Limb (tissue), 2 donors: ENCODE measurements around the gene SLC12A7.
A peak's percentile ranks its signal among the peaks of the same experiment; 100 is the strongest.

Experiments used
- DNase-seq, 2 donors: peaks; one replicate each; pipeline ENCODE4 v3.0.0-alpha.2; 2016; ENCODE audit errors: extremely low spot score in 2 of 2

Gene SLC12A7

GRCh38 chr5:1141834-1142233 is 30.0 kb upstream of the SLC12A7 start:
- DNase-seq = no peak

DNA sequence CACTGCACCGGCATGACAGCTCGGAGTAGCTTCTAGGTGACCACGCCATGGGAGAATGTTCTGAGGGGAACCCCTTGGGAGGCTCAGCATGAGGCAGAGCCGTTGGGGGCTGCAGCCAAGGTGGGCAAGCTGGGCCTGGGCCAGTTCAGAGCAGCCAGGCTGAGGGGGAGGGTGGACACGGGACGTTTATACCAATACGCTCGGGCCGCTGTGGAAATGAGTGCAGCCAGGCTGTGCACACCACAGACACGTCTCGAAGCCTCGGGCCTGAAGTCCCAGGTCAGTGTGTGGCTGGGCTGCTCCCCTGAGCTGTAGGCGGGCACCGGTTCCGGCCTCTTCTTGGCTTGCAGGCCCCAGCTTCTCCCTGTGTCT is 28.9 kb upstream of the SLC12A7 start:
- DNase-seq = no peak

GRCh38 chr5:1140171-1140817 is 28.4 kb upstream of the SLC12A7 start:
- DNase-seq = peak in 1 of 2 donors; percentile 79

GRCh38 chr5:1139331-1140170 is 27.7 kb upstream of the SLC12A7 start:
- DNase-seq = no peak

GRCh38 chr5:1138445-1139245 is 26.8 kb upstream of the SLC12A7 start:
- DNase-seq = no peak

DNA sequence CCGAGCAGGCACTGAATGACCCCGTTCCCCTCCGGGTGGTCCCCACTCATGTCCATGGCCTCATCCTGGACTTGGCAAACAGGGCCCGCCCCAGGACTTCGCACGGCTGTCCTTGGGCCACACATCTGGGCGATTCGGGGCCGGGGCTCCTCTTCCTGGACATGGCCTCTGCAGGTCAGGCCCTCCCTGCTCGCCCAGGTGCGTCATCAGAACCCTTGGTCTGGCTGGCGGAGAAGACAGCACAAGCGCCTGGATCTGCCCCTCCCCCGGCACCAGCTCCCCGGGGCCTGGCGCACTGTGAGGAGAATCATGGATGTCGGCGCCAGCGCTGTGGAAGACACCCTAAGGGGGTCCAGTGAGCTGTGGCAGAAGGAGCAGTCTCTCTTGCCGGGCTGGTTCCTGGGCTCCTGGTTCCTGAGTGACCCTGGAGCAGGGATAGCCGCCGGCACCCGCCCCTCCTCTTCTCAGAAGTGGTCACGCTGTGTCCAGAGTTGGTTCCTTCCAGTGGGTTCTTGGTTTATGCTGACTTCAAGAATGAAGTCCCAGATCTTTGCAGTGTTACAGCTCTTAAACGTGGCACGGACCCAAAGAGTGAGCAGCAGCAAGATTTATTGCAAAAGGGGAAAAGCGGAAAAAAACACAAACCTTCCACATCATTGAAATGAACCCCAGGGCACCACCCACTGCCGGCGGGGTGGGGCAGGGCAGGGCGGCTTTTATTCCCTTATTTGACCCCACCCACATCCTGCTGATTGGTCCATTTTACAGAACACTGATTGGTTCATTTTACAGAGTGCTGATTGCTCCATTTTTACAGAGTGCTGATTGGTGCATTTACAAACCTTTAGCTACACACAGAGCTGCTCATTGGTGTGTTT is 25.9 kb upstream of the SLC12A7 start:
- no peak for DNase-seq

DNA sequence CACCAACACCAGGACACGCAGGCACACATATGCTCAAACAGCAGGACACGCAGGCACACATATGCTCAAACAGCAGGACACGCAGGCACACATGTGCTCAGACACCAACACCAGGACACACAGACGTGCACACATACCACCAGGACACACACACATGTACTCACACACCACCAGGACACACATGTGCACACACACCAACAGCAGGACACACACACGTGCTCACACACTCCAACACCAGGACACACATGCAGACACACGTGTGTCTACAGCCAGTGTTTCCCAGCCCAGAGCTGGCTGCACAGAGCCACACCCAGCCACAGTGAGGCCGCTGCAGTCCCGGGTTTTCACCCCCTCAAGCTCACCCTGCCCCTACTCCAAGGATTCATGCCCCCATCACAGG is 25.0 kb upstream of the SLC12A7 start:
- DNase-seq = no peak

DNA sequence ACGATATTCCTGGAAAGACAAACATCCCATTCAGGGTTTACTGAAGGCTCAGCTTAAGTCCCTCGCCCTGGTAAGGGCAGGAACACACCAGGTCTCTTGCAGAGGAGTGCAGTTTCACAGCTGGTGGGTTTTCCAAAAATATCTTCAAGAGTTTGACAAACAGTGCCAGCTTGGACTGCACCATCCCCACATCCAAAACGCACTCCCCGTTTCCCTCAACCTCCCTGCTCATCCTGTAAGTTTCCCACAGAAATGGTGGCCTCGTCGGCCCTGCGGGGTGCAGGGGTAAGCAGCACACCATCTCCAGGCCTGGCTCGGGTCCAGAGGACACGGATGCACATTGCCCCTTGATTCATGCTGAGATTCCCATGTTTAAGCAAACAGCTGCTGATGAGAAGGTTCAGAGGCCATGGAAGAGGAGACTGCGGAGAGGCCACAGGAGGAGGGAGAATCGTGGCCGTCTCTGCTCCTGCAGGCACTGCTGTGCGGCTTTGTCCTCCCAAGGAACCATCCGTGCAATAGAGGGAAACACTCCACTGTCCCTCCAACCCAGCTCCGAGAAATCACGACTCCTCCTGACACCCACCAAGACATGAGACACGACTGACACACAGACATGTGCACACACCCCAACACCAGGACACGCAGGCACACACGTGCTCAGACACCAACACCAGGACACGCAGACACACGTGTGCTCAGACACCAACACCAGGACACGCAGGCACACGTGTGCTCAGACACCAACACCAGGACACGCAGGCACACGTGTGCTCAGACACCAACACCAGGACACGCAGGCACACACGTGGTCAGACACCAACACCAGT is 24.0 kb upstream of the SLC12A7 start:
- no peak for DNase-seq

GRCh38 chr5:1134478-1134877 is 22.6 kb upstream of the SLC12A7 start:
- no peak for DNase-seq

- peak in 1 of 2 donors; percentile 66 for DNase-seq
Measured at GRCh38 chr5:1133510-1134201, 21.8 kb upstream of the SLC12A7 start.

- no peak for DNase-seq
Measured at GRCh38 chr5:1133108-1133507, 21.2 kb upstream of the SLC12A7 start.

DNA sequence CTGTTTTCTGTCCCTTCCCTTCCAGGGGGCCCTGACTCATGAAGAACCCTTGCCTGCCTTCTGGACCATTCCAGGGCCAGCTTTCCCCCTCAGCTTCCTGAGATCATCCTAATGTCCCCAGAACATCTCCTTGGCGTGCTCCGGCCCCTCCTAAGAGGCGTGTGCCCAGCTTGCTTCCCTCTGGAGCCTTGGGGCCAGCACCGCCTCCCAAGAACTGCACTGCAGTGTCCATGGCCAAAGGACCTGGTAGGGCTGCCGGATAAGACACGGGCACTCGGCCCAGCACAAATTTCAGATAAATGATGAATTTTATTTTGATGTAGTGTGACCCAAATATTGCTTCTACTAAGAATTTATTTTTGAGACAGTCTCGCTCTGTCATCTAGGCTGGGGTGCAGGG is 20.7 kb upstream of the SLC12A7 start:
- no peak for DNase-seq

DNA sequence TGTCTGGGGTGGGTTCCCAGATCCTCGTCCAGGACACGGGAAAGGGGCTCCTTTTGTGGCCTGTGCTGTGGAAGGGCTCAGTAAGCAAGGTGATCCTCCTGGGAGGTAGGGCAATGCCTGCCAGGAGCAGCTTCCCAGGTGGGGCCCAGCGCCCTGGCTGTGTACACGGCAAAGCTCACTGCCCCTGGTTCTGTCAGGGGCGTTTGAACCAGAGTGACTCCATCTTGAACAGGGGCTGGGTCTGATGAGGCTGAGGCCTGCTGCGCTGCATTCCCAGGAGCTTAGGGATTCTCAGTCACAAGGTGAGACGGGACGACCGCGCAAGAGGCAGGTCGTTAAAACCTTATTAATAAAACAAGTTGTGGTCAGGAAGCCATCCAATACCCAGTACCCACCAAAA is 19.9 kb upstream of the SLC12A7 start:
- no peak for DNase-seq

DNA sequence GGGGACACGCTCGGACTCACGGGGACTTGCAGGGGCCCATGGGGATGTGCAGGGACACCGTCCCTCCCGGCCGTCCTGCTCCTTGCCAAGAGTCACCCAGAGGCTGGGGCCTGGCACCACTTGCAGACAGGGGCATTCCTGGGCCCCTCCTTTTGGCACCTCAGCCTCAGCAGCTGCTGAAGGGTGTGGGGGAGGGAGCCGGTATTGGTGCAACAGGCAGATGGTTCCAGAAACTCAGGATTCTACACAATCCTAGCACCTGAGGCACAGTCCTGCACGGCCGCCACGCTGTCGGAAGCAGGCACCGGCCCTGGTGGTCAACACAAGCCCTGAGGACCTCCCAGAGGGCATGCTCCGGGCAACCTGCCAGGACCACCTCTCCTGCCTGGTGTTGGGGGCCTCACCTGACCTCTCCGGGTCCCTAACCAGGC is 19.3 kb upstream of the SLC12A7 start:
- DNase-seq = no peak

- DNase-seq = no peak
Measured at GRCh38 chr5:1130218-1130946, 18.5 kb upstream of the SLC12A7 start.

GRCh38 chr5:1129711-1130055 is 17.8 kb upstream of the SLC12A7 start:
- no peak for DNase-seq

DNA sequence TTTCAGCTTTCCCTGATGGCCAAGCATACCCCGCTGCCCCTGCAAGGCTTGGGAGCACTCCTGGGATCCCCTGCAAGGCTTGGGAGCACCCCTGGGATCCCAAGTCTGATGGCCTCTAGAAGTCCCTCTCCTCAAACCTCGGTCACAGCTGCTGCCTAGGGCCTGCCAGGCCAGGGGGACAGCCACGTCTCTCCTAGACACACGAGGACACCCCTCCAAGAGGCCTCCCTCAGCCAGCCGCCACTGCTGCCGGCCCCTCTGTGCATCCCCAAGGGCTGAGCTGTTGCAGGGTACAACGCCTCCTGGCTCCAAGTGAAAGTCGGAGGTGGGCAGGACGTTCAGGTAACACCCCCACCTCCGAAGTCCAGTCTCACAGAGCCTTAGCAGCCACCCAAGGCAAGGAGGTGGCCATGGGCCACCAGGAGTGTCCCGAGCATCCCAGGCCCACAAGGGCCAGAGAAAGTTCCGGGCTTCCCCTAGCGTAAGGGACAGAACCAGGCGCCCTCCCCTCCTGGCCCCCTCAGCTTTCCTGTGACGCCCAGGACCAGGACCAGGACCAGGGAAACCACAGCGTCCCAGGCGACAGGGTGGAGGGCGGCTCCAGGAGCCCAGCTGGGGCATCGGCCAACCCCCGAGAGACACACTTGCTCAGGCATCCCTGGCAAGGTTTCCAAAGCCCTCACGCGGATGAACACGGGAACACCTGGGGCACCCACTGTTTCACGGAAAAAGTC is 17.3 kb upstream of the SLC12A7 start:
- DNase-seq = no peak

DNA sequence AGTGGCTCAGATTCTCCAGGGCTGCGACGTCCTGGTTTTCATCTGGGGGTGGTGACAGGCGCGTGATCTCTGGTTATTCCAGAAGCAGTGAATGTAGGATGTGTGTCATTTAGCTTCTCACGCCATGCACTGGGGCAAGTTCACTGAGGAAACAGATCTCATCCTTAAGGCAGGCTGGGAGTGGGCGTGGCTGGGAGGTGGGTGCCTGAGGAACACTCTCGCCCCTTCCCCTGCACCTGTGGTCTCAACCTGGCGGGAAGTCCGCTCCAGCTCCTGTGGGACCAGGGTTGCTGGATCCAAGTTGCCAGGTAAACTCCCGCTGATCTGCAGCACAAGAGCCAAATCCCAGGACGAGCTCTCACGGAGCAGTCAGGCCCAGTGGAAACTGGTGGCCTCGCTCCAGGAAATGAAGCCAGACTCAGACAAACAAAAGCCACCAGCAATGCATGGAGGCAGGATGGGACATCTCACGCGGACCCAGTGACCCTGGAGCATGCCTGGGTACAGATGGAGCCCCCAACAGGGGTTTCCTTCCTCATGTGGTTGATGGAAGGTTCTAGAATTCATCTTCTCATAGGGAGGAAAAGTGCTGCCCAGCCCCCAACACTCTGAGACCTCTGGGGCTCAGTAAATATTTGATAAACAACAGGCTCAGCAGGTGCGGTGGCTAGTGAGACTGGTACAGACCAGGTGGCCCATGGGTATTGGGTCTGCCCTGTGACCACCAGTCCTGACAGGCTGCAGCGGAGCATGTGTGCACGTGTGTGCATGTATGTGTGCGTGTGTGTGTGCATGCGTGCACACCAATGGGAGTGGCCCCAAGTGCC is 16.3 kb upstream of the SLC12A7 start:
- DNase-seq = no peak
